KOPT-K1 (cell line): ENCODE data around the gene FOXN3.

Source experiments
- H3K27ac ChIP-seq: fragments of 200-600 bp; sonication (generic); 2 replicates; pipeline ENCODE4 v1.5.1; 2016; ENCODE audit warnings: antibody characterized with exemption, mild to moderate bottlenecking, low read depth, low read length; ENCODE audit not compliant: poor library complexity, severe bottlenecking
- H3K36me3 ChIP-seq: fragments of 200-600 bp; sonication (generic); 2 replicates; pipeline ENCODE4 v1.5.1; 2017; ENCODE audit warnings: antibody characterized with exemption, mild to moderate bottlenecking, low read length, moderate library complexity; ENCODE audit not compliant: insufficient read depth
- H3K9me3 ChIP-seq: fragments of 200-600 bp; sonication (generic); 2 replicates; pipeline ENCODE4 v1.5.1; 2017; ENCODE audit warnings: antibody characterized with exemption, low read length, mild to moderate bottlenecking; ENCODE audit not compliant: insufficient read depth, poor library complexity, severe bottlenecking

Gene FOXN3

GRCh38 chr14:89417091-89417464 lies at the start of gene FOXN3:
Gene FOXN3 (minus strand): TSS chr14:89417233. CDS start chr14:89412476, 4,757 bp downstream.
- no peaks in the 10 kb centered on the region for H3K9me3 ChIP-seq
- H3K27ac ChIP-seq, result peak within 1 kb of the TSS; percentile 86
- peaks cover 5% of the 10 kb centered on the region for H3K36me3 ChIP-seq

GRCh38 chr14:89466484-89466883 lies 49.5 kb upstream of the FOXN3 start:
- Histone ChIP-seq H3K9me3 (no peaks in the 10 kb centered on the region), H3K27ac (peak overlapping the region; percentile 65), H3K36me3 (no peaks in the 10 kb centered on the region)

GRCh38 chr14:89465876-89466275 lies 48.8 kb upstream of the FOXN3 start:
- H3K9me3 ChIP-seq, result no peaks in the 10 kb centered on the region
- peak overlapping the region; percentile 65 for H3K27ac ChIP-seq
- no peaks in the 10 kb centered on the region for H3K36me3 ChIP-seq

GRCh38 chr14:89461256-89461655 lies 44.2 kb upstream of the FOXN3 start:
- no peaks in the 10 kb centered on the region for H3K9me3 ChIP-seq
- H3K27ac ChIP-seq, result no peak overlapping the region
- no peaks in the 10 kb centered on the region for H3K36me3 ChIP-seq

GRCh38 chr14:89458713-89459420 lies 41.8 kb upstream of the FOXN3 start:
- no peak overlapping the region for H3K27ac ChIP-seq
- no peaks in the 10 kb centered on the region for H3K9me3 ChIP-seq
- H3K36me3 ChIP-seq, result no peaks in the 10 kb centered on the region

GRCh38 chr14:89457007-89457406 lies 40.0 kb upstream of the FOXN3 start:
- Histone ChIP-seq H3K27ac (no peak overlapping the region), H3K9me3 (no peaks in the 10 kb centered on the region), H3K36me3 (no peaks in the 10 kb centered on the region)

- Histone ChIP-seq H3K9me3 (no peaks in the 10 kb centered on the region), H3K27ac (no peak overlapping the region), H3K36me3 (no peaks in the 10 kb centered on the region)
These were observed 38.4 kb upstream of the FOXN3 start for GRCh38 chr14:89455412-89455811.

- H3K9me3 ChIP-seq, result no peaks in the 10 kb centered on the region
- no peak overlapping the region for H3K27ac ChIP-seq
- no peaks in the 10 kb centered on the region for H3K36me3 ChIP-seq
These were observed 38.0 kb upstream of the FOXN3 start for GRCh38 chr14:89454996-89455395.

- Histone ChIP-seq H3K27ac (no peak overlapping the region), H3K36me3 (no peaks in the 10 kb centered on the region), H3K9me3 (no peaks in the 10 kb centered on the region)
These were observed 35.2 kb upstream of the FOXN3 start for GRCh38 chr14:89452281-89452680.

GRCh38 chr14:89451229-89451628 lies 34.2 kb upstream of the FOXN3 start:
- Histone ChIP-seq H3K27ac (no peak overlapping the region), H3K36me3 (no peaks in the 10 kb centered on the region), H3K9me3 (no peaks in the 10 kb centered on the region)

- no peaks in the 10 kb centered on the region for H3K9me3 ChIP-seq
- H3K27ac ChIP-seq, result no peak overlapping the region
- no peaks in the 10 kb centered on the region for H3K36me3 ChIP-seq
These were observed 30.3 kb upstream of the FOXN3 start for GRCh38 chr14:89447182-89447944.

- Histone ChIP-seq H3K27ac (no peak overlapping the region), H3K9me3 (no peaks in the 10 kb centered on the region), H3K36me3 (no peaks in the 10 kb centered on the region)
These were observed 28.4 kb upstream of the FOXN3 start for GRCh38 chr14:89445273-89445973.

- no peaks in the 10 kb centered on the region for H3K36me3 ChIP-seq
- H3K27ac ChIP-seq, result no peak overlapping the region
- H3K9me3 ChIP-seq, result no peaks in the 10 kb centered on the region
These were observed 27.6 kb upstream of the FOXN3 start for GRCh38 chr14:89444516-89445125.

GRCh38 chr14:89444044-89444443 lies 27.0 kb upstream of the FOXN3 start:
- Histone ChIP-seq H3K9me3 (no peaks in the 10 kb centered on the region), H3K27ac (no peak overlapping the region), H3K36me3 (no peaks in the 10 kb centered on the region)

- H3K9me3 ChIP-seq, result no peaks in the 10 kb centered on the region
- H3K27ac ChIP-seq, result no peak overlapping the region
- H3K36me3 ChIP-seq, result no peaks in the 10 kb centered on the region
These were observed 26.1 kb upstream of the FOXN3 start for GRCh38 chr14:89443042-89443629.
